H1 (cell line): Measurements from ENCODE around the gene EDA. TPM values are rescaled to one million over a fixed set of nuclear protein-coding genes. Genes with fewer than 3 reads are reported as not detected.

Experiments
- CTCF ChIA-PET: fragments of 300-600 bp; sonication (Branson Sonifier 250); formaldehyde crosslinking; loops from one replicate; lab custom pipeline; 2021; ENCODE audit not compliant: partially characterized antibody; lab: Charles Lee
- POLR2A ChIA-PET: fragments of 300-600 bp; sonication (Branson Sonifier 250); formaldehyde crosslinking; loops from one replicate; lab custom pipeline; 2021; ENCODE audit warnings: inconsistent platforms; ENCODE audit not compliant: partially characterized antibody; lab: Charles Lee
- DNase-seq, 2 experiments: peaks; one replicate each; pipeline versions ENCODE4 v3.0.0 to v3.0.0-alpha.2; 2010 to 2022; ENCODE audit warnings: low spot score in 2 of 2, low read depth in 1 of 2, mixed read lengths in 1 of 2
- FAIRE-seq: peaks from 2 replicates; lab custom pipeline; 2011; peaks lifted over from hg19 to GRCh38; lab: Jason Lieb, UNC
- H2AFZ ChIP-seq: 2 replicates; pipeline ENCODE4 v1.8.1; 2012; ENCODE audit warnings: low read length, inconsistent platforms
- H2AK5ac ChIP-seq: 2 replicates; pipeline ENCODE4 v1.6.1; 2013; ENCODE audit warnings: low read depth, low read length
- H2BK120ac ChIP-seq: replicated peaks from 2 replicates; pipeline ENCODE3; 2013; ENCODE audit warnings: low read depth, low read length, inconsistent platforms
- H2BK12ac ChIP-seq: 2 replicates; pipeline ENCODE4 v1.6.1; 2013; ENCODE audit warnings: low read depth, low read length
- H2BK15ac ChIP-seq: 2 replicates; pipeline ENCODE4 v1.6.1; 2013; ENCODE audit warnings: low read length
- H2BK20ac ChIP-seq: 2 replicates; pipeline ENCODE4 v1.6.1; 2013; ENCODE audit warnings: low read length
- H2BK5ac ChIP-seq: 2 replicates; pipeline ENCODE4 v1.6.1; 2013; ENCODE audit warnings: low read depth, low read length
- H3K14ac ChIP-seq: 2 replicates; pipeline ENCODE4 v1.6.1; 2013; ENCODE audit warnings: inconsistent platforms; ENCODE audit not compliant: insufficient read length
- H3K18ac ChIP-seq: 2 replicates; pipeline ENCODE4 v1.6.1; 2013; ENCODE audit warnings: low read length; ENCODE audit errors: extremely low read depth
- H3K23ac ChIP-seq: 2 replicates; pipeline ENCODE4 v1.6.1; 2013; ENCODE audit warnings: inconsistent platforms; ENCODE audit not compliant: insufficient read length
- H3K23me2 ChIP-seq: 2 replicates; pipeline ENCODE4 v1.6.1; 2013; ENCODE audit warnings: low read depth, low read length
- H3K27ac ChIP-seq: 2 replicates; pipeline ENCODE4 v1.6.1; 2011; ENCODE audit warnings: low read depth, low read length, inconsistent platforms
- H3K27me3 ChIP-seq, 4 experiments: replicated peaks in 1 of 4; 1 replicate in 1 of 4; 2 replicates in 3 of 4; pipeline versions ENCODE4 v1.6.1 to v1.8.1; 2011 to 2013; ENCODE audit warnings: low read length in 3 of 4, mild to moderate bottlenecking in 3 of 4, inconsistent platforms in 2 of 4, mixed read lengths in 2 of 4, moderate library complexity in 1 of 4; ENCODE audit not compliant: control insufficient read depth in 3 of 4, insufficient read depth in 3 of 4; ENCODE audit errors: extremely low read depth in 1 of 4
- H3K36me3 ChIP-seq, 4 experiments: 2 replicates each; pipeline versions ENCODE4 v1.6.1 to v1.8.1; 2011 to 2013; ENCODE audit warnings: mild to moderate bottlenecking in 4 of 4, low read length in 3 of 4, moderate library complexity in 2 of 4, control low read depth in 1 of 4, inconsistent platforms in 1 of 4; ENCODE audit not compliant: insufficient read depth in 4 of 4, control insufficient read depth in 2 of 4
- H3K4ac ChIP-seq: replicated peaks from 2 replicates; pipeline ENCODE3; 2013; ENCODE audit warnings: low read length, low read depth, mixed read lengths, inconsistent platforms; ENCODE audit not compliant: insufficient read length
- H3K4me1 ChIP-seq, 4 experiments: replicated peaks in 1 of 4; 1 replicate in 1 of 4; 2 replicates in 3 of 4; pipeline versions ENCODE4 v1.6.1 to v1.8.1; 2011 to 2013; ENCODE audit warnings: low read length in 3 of 4, inconsistent platforms in 2 of 4, mixed read lengths in 1 of 4; ENCODE audit not compliant: insufficient read depth in 4 of 4, control insufficient read depth in 3 of 4
- H3K4me2 ChIP-seq, 2 experiments: 2 replicates each; pipeline versions ENCODE4 v1.6.1 to v1.8.1; 2011 to 2013; ENCODE audit warnings: low read depth in 2 of 2, low read length in 2 of 2, control low read depth in 1 of 2, inconsistent platforms in 1 of 2, mild to moderate bottlenecking in 1 of 2; ENCODE audit not compliant: insufficient read depth in 1 of 2
- H3K4me3 ChIP-seq, 4 experiments: fragments of 200-600, 300-600 bp in 1 of 4; sonication (generic), shearing (Covaris generic), sonication (Bioruptor Twin) in 1 of 4; 2 replicates each; pipeline versions ENCODE4 v1.5.1 to v1.8.1; 2011 to 2016; ENCODE audit warnings: low read length in 4 of 4, low read depth in 3 of 4, control low read depth in 2 of 4, inconsistent platforms in 2 of 4, mild to moderate bottlenecking in 2 of 4, mixed read lengths in 1 of 4, moderate library complexity in 1 of 4; ENCODE audit not compliant: insufficient read depth in 2 of 4; ENCODE audit errors: extremely low read depth in 1 of 4
- H3K56ac ChIP-seq: replicated peaks from 2 replicates; pipeline ENCODE3; 2013; ENCODE audit warnings: low read depth, mild to moderate bottlenecking, mixed read lengths, low read length, inconsistent platforms; ENCODE audit not compliant: insufficient read length
- H3K79me1 ChIP-seq: 2 replicates; pipeline ENCODE4 v1.6.1; 2013; ENCODE audit warnings: low read depth, low read length, control low read depth
- H3K79me2 ChIP-seq, 2 experiments: 2 replicates each; pipeline versions ENCODE4 v1.6.1 to v1.8.1; 2012 to 2013; ENCODE audit warnings: low read length in 2 of 2, mild to moderate bottlenecking in 2 of 2, inconsistent platforms in 1 of 2; ENCODE audit not compliant: insufficient read depth in 2 of 2, control insufficient read depth in 1 of 2
- H3K9ac ChIP-seq, 4 experiments: replicated peaks in 1 of 4; 1 replicate in 1 of 4; 2 replicates in 3 of 4; pipeline versions ENCODE4 v1.6.1 to v1.8.1; 2011 to 2013; ENCODE audit warnings: low read depth in 3 of 4, low read length in 3 of 4, control low read depth in 2 of 4, mild to moderate bottlenecking in 2 of 4, moderate library complexity in 2 of 4, inconsistent platforms in 1 of 4; ENCODE audit errors: extremely low read depth in 1 of 4
- H3K9me3 ChIP-seq, 2 experiments: 2 replicates each; pipeline versions ENCODE4 v1.6.1 to v1.8.1; 2012 to 2013; ENCODE audit warnings: mild to moderate bottlenecking in 2 of 2, moderate library complexity in 2 of 2, control low read depth in 1 of 2, inconsistent platforms in 1 of 2, low read depth in 1 of 2, low read length in 1 of 2, mixed read lengths in 1 of 2; ENCODE audit not compliant: insufficient read depth in 2 of 2
- H4K20me1 ChIP-seq, 2 experiments: replicated peaks in 1 of 2; 2 replicates each; pipeline versions ENCODE3 to v1.8.1; 2011 to 2013; ENCODE audit warnings: inconsistent platforms in 2 of 2, low read length in 2 of 2, mild to moderate bottlenecking in 1 of 2; ENCODE audit not compliant: insufficient read depth in 2 of 2, control insufficient read depth in 1 of 2
- H4K5ac ChIP-seq: 2 replicates; pipeline ENCODE4 v1.6.1; 2013; ENCODE audit warnings: low read length, low read depth, mixed read lengths, inconsistent platforms; ENCODE audit not compliant: insufficient read length
- H4K8ac ChIP-seq: 2 replicates; pipeline ENCODE4 v1.8.0; 2013; ENCODE audit warnings: mild to moderate bottlenecking, moderate library complexity, low read length, inconsistent platforms; ENCODE audit not compliant: insufficient read depth; ENCODE audit errors: extremely low read depth
- H4K91ac ChIP-seq: replicated peaks from 2 replicates; pipeline ENCODE3; 2013; ENCODE audit warnings: low read length, mixed read lengths, inconsistent platforms; ENCODE audit not compliant: insufficient read length
- ASH2L ChIP-seq: fragments of 200-600, 300-600 bp; sonication (generic); IDR thresholded peaks from one replicate; pipeline ENCODE4 v1.7.1; 2017; ENCODE audit warnings: low read length
- NANOG ChIP-seq: IDR thresholded peaks from 2 replicates; pipeline ENCODE4 v1.6.1; 2011; ENCODE audit warnings: low read length, low read depth, mild to moderate bottlenecking, inconsistent platforms; ENCODE audit not compliant: insufficient read depth, poor library complexity, severe bottlenecking
- RXRA ChIP-seq: IDR thresholded peaks from 2 replicates; pipeline ENCODE4 v1.6.1; 2011; ENCODE audit warnings: low read depth, mild to moderate bottlenecking, low read length, moderate library complexity; ENCODE audit not compliant: insufficient read depth
- SIX5 ChIP-seq: IDR thresholded peaks from 2 replicates; pipeline ENCODE4 v1.6.1; 2011; ENCODE audit warnings: mild to moderate bottlenecking, low read depth, low read length
- SP2 ChIP-seq: IDR thresholded peaks from 2 replicates; pipeline ENCODE4 v1.6.1; 2012; ENCODE audit warnings: mild to moderate bottlenecking, low read length, inconsistent platforms
- TCF12 ChIP-seq: IDR thresholded peaks from 2 replicates; pipeline ENCODE4 v1.6.1; 2011; ENCODE audit warnings: low read depth, mild to moderate bottlenecking, low read length
- WGBS, 2 experiments: shearing (Covaris generic) in 1 of 2; methylation state at CpG; one replicate each; pipeline versions ENCODE4 v1.1.6 to v1.1.7; 2013 to 2015; ENCODE audit warnings: low lambda C conversion rate in 2 of 2, mixed read lengths in 2 of 2, inconsistent platforms in 1 of 2, low coverage in 1 of 2, missing lambda C conversion rate in 1 of 2; ENCODE audit not compliant: insufficient replicate concordance in 2 of 2, insufficient coverage in 1 of 2, insufficient read length in 1 of 2; ENCODE audit errors: extremely low coverage in 1 of 2, missing lambda C conversion rate in 1 of 2; 5-methylcytosine and 5-hydroxymethylcytosine counted together
- polyA plus RNA-seq, 7 experiments: library from polyadenylated mRNA; depleted of rRNA in 3 of 7; stranded (reverse) in 5 of 7; unstranded in 2 of 7; fragments of >200 nt in 5 of 7; fragments of 200-250 nt in 2 of 7; gene quantifications; 1 replicate in 5 of 7; 2 replicates in 1 of 7; 4 replicates in 1 of 7; pipeline versions ENCODE4 v1.2.1 to v1.2.3, GENCODE V29; 2011 to 2013; ENCODE audit warnings: missing spikeins in 2 of 7, mixed read lengths in 2 of 7
- total RNA-seq: library from RNA; stranded (reverse); fragmentation: NEBNext Ultra II Directional; extraction: Animal tissue kit (Norgen Biotek cat#: 25700); gene quantifications from 2 replicates; pipeline ENCODE4 v1.2.1, GENCODE V29; 2021

Gene EDA
- total and polyA plus RNA-seq, 2 of the 8 experiments (the other 6 are each of a cell fraction or from before 2014, with no cell fraction given), result 7.5 to 10.5 TPM

DNA sequence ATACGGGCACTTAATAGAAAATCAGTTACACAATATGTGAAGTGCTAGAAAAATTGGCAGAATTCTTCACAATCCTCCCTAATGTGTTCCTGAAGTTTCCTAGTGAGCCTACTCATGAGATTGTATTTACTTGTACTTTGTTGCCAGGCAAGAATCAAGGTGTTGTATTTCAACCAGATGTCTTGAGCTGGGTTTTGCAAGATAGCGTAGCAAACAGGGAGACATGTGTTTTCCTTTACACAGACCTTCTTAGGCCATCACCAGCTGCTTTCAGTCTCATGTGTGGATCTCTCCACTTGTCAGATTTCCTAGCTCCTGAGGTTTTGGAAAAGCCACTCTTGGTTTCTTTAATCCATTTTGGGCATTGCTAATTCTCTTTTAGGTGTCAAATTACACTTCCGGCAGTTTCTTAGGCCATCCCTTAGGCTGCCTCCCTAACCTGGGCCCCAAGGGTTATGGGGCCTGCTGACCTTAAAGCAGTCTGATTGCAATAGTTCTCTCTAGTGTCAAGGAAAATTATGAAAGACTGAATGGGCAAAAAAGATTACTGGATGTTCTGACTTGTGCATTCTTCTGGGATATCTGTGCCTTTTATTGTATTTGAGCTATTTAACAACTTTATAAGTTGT is 12.2 kb upstream of the EDA start:
- no peaks in the 10 kb centered on the region for H3K27me3 ChIP-seq
- CTCF ChIA-PET, result interaction anchor here (1.4 kb wide), 1 partner anchor 9 kb away, joined by 4 read pairs; no protein-coding TSS in a partner anchor
- no peak overlapping the region for H3K56ac ChIP-seq
- H2BK15ac ChIP-seq, result no peak overlapping the region
- H2BK20ac ChIP-seq, result no peak overlapping the region
- H2AK5ac ChIP-seq, result no peak overlapping the region
- no peaks in the 10 kb centered on the region for H3K9me3 ChIP-seq
- no peak overlapping the region for H3K4ac ChIP-seq
- DNase-seq (peak in 1 of 2 experiments; percentile 40), FAIRE-seq (peak; percentile 99)
- peaks cover 0 to 7% (median 0%) of the 10 kb centered on the region in 4 experiments; a peak in 2 of 7 replicates for H3K4me1 ChIP-seq
- H4K91ac ChIP-seq, result no peak overlapping the region
- no peak overlapping the region for H3K9ac ChIP-seq
- H3K36me3 ChIP-seq, result no peaks in the 10 kb centered on the region
- H3K4me3 ChIP-seq, result no peak overlapping the region; a peak in 1 of 8 replicates
- H2BK5ac ChIP-seq, result no peak overlapping the region
- no peak overlapping the region for H2BK12ac ChIP-seq
- 57% methylated on average over 3 of the region's 3 CpGs; no CpG with 5 or more reads in 1 of the 2 experiments for WGBS, 2 experiments
- POLR2A ChIA-PET, result no interaction called here
- no peaks in the 10 kb centered on the region for H3K79me2 ChIP-seq
- no peak overlapping the region for H3K14ac ChIP-seq
- H3K23me2 ChIP-seq, result no peaks in the 10 kb centered on the region; the same call in 1 of the 2 replicates
- H4K5ac ChIP-seq, result no peak overlapping the region
- H4K20me1 ChIP-seq, result no peaks in the 10 kb centered on the region
- H3K79me1 ChIP-seq, result no peaks in the 10 kb centered on the region
- H2AFZ ChIP-seq, result 0 out of 2 replicates have a peak overlapping the region, but pooled peaks have one; percentile 80
- no peak overlapping the region for H3K27ac ChIP-seq
- H2BK120ac ChIP-seq, result no peak overlapping the region
- peak overlapping the region; percentile 47 to 56; a peak in 3 of 4 replicates for H3K4me2 ChIP-seq
- H3K18ac ChIP-seq, result no peak overlapping the region
- no peak for TF ChIP-seq SP2
- TF ChIP-seq TCF12, result 0 out of 2 replicates have a peak, but pooled peaks have one; percentile 6
- TF ChIP-seq RXRA, result 0 out of 2 replicates have a peak, but pooled peaks have one; percentile 8
- TF ChIP-seq SIX5, result peak; percentile 15; the same call in 1 of the 2 replicates
- TF ChIP-seq ASH2L, result peak; percentile 54
- TF ChIP-seq NANOG, result no peak
- H4K8ac ChIP-seq, result no peak overlapping the region
- no peak overlapping the region for H3K23ac ChIP-seq
